OCI-LY1 (cell line): ENCODE results near the gene ARHGEF10L.

Experiments
- H2AFZ ChIP-seq: fragments of 200-600 bp; sonication (generic), shearing (Covaris generic); 2 replicates; pipeline ENCODE4 v1.6.0; 2014; ENCODE audit warnings: antibody characterized with exemption, mild to moderate bottlenecking, low read length
- H3F3A ChIP-seq: fragments of 200-600 bp; sonication (generic), shearing (Covaris generic); 2 replicates; pipeline ENCODE4 v1.6.0; 2014; ENCODE audit warnings: mild to moderate bottlenecking, antibody characterized with exemption, low read length, moderate library complexity; ENCODE audit not compliant: insufficient read depth
- H3K27ac ChIP-seq: fragments of 200-600 bp; sonication (generic); 2 replicates; pipeline ENCODE4 v1.5.1; 2014; ENCODE audit warnings: low read length, mixed run types, mild to moderate bottlenecking, low read depth; ENCODE audit not compliant: poor library complexity, severe bottlenecking
- H3K27me3 ChIP-seq: fragments of 200-600 bp; sonication (generic); 2 replicates; pipeline ENCODE4 v1.6.0; 2014; ENCODE audit warnings: antibody characterized with exemption, mild to moderate bottlenecking, low read length, moderate library complexity; ENCODE audit not compliant: insufficient read depth
- H3K36me3 ChIP-seq: fragments of 200-600 bp; sonication (generic); 2 replicates; pipeline ENCODE4 v1.6.1; 2014; ENCODE audit warnings: mild to moderate bottlenecking, antibody characterized with exemption, low read length, moderate library complexity, mixed read lengths; ENCODE audit not compliant: insufficient read depth
- H3K4me1 ChIP-seq: fragments of 200-600 bp; sonication (generic); 2 replicates; pipeline ENCODE4 v1.5.1; 2014; ENCODE audit warnings: mild to moderate bottlenecking, low read length, moderate library complexity; ENCODE audit not compliant: insufficient read depth, severe bottlenecking
- H3K4me2 ChIP-seq: fragments of 200-600 bp; sonication (generic), shearing (Covaris generic); 2 replicates; pipeline ENCODE4 v1.6.1; 2014; ENCODE audit warnings: low read length
- H3K4me3 ChIP-seq: fragments of 200-600 bp; sonication (generic); 2 replicates; pipeline ENCODE4 v1.5.1; 2014; ENCODE audit warnings: low read length, low read depth, mild to moderate bottlenecking, mixed read lengths; ENCODE audit not compliant: poor library complexity, severe bottlenecking
- H3K79me2 ChIP-seq: fragments of 200-600 bp; shearing (Covaris generic); 2 replicates; pipeline ENCODE4 v1.6.1; 2016; ENCODE audit warnings: mixed run types, low read length, mixed read lengths; ENCODE audit not compliant: insufficient read depth
- H3K9ac ChIP-seq: fragments of 200-600 bp; sonication (generic), shearing (Covaris generic); 2 replicates; pipeline ENCODE4 v1.6.1; 2014; ENCODE audit warnings: mild to moderate bottlenecking, low read length, mixed read lengths
- H3K9me2 ChIP-seq: fragments of 200-600 bp; sonication (generic), shearing (Covaris generic); 2 replicates; pipeline ENCODE4 v1.6.1; 2014; ENCODE audit warnings: low read depth, mild to moderate bottlenecking, low read length, mixed read lengths
- H3K9me3 ChIP-seq: fragments of 200-600 bp; shearing (Covaris generic); 2 replicates; pipeline ENCODE4 v1.6.1; 2014; ENCODE audit warnings: low read length, mixed read lengths
- H4K20me1 ChIP-seq: fragments of 200-600 bp; sonication (generic), shearing (Covaris generic); 2 replicates; pipeline ENCODE4 v1.6.0; 2016; ENCODE audit warnings: mild to moderate bottlenecking, low read length; ENCODE audit not compliant: insufficient read depth
- CTCF ChIP-seq: fragments of 200-600 bp; sonication (generic), shearing (Covaris generic); IDR thresholded peaks from 2 replicates; pipeline ENCODE4 v1.5.1; 2017; ENCODE audit warnings: mild to moderate bottlenecking, antibody characterized with exemption, low read length, moderate library complexity, mixed read lengths
- EZH2 ChIP-seq: fragments of 200-600 bp; sonication (generic), shearing (Covaris generic); IDR thresholded peaks from 2 replicates; pipeline ENCODE4 v1.8.0; 2017; ENCODE audit warnings: borderline replicate concordance, mixed run types, mild to moderate bottlenecking, antibody characterized with exemption, low read length, moderate library complexity, mixed read lengths

ARHGEF10L gene

GRCh38 chr1:17709981-17710380, 170.5 kb downstream of the ARHGEF10L start:
- H3K9me3 ChIP-seq, result no peaks in the 10 kb centered on the region
- H3K27me3 ChIP-seq, result peaks cover 2% of the 10 kb centered on the region; the same call in 1 of the 2 replicates
- no peaks in the 10 kb centered on the region for H4K20me1 ChIP-seq
- no peak overlapping the region for H3K27ac ChIP-seq
- H3K4me1 ChIP-seq, result no peaks in the 10 kb centered on the region
- no peaks in the 10 kb centered on the region for H3F3A ChIP-seq
- TF ChIP-seq EZH2, result no peak
- no peak for TF ChIP-seq CTCF
- H3K4me3 ChIP-seq, result no peak overlapping the region
- H3K9ac ChIP-seq, result no peak overlapping the region
- no peak overlapping the region for H3K4me2 ChIP-seq
- no peak overlapping the region for H2AFZ ChIP-seq
- no peaks in the 10 kb centered on the region for H3K36me3 ChIP-seq
- H3K9me2 ChIP-seq, result no peaks in the 10 kb centered on the region
- no peaks in the 10 kb centered on the region for H3K79me2 ChIP-seq

- TF ChIP-seq EZH2 (no peak), CTCF (no peak)
- H3K9me2 ChIP-seq, result no peaks in the 10 kb centered on the region
- H3K4me3 ChIP-seq, result no peak overlapping the region
- no peak overlapping the region for H3K4me2 ChIP-seq
- H2AFZ ChIP-seq, result no peak overlapping the region
- no peaks in the 10 kb centered on the region for H3K4me1 ChIP-seq
- H3K9ac ChIP-seq, result no peak overlapping the region
- H3K27ac ChIP-seq, result no peak overlapping the region
- no peaks in the 10 kb centered on the region for H3K9me3 ChIP-seq
- no peaks in the 10 kb centered on the region for H3K36me3 ChIP-seq
- no peaks in the 10 kb centered on the region for H3F3A ChIP-seq
- no peaks in the 10 kb centered on the region for H3K79me2 ChIP-seq
- H3K27me3 ChIP-seq, result peaks cover 2% of the 10 kb centered on the region; the same call in 1 of the 2 replicates
- H4K20me1 ChIP-seq, result no peaks in the 10 kb centered on the region
Measured at GRCh38 chr1:17710889-17711576, 171.5 kb downstream of the ARHGEF10L start.

GRCh38 chr1:17711577-17711910, 172.0 kb downstream of the ARHGEF10L start:
- TF ChIP-seq CTCF, result no peak
- TF ChIP-seq EZH2, result no peak
- no peaks in the 10 kb centered on the region for H3K36me3 ChIP-seq
- no peak overlapping the region for H2AFZ ChIP-seq
- H3K27ac ChIP-seq, result no peak overlapping the region
- no peak overlapping the region for H3K4me2 ChIP-seq
- no peaks in the 10 kb centered on the region for H3K9me3 ChIP-seq
- H3K4me3 ChIP-seq, result no peak overlapping the region
- H4K20me1 ChIP-seq, result no peaks in the 10 kb centered on the region
- no peaks in the 10 kb centered on the region for H3F3A ChIP-seq
- H3K4me1 ChIP-seq, result no peaks in the 10 kb centered on the region
- peaks cover 2% of the 10 kb centered on the region; the same call in 1 of the 2 replicates for H3K27me3 ChIP-seq
- H3K9me2 ChIP-seq, result no peaks in the 10 kb centered on the region
- H3K79me2 ChIP-seq, result no peaks in the 10 kb centered on the region
- H3K9ac ChIP-seq, result no peak overlapping the region
